ENCODE measurements around the gene STUM.

DNA sequence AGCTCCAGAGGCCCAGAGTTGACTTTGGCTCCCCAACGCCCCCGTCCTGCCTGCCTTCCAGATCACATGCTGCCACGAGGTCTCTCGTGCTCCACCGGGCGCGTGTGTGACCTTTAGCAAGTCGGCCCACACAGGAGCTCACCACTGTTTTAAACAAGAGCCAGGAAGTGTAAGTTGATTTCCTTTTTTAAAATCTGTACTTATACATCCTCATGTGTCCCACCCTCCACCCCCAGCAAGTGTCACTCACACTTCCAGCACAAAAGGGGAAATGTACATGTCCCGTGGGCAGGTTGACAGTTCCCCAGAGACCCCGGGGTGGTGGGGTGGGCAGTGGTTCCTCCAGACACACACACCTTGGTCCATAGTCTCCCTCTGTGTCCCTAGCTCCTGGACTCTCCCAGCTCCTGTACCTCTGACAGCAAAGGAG is 84.4 kb downstream of the STUM start:
- no peak for TF ChIP-seq POLR2A (IDR thresholded peaks at IDR 0.05)
- TF ChIP-seq, protein P1, sequence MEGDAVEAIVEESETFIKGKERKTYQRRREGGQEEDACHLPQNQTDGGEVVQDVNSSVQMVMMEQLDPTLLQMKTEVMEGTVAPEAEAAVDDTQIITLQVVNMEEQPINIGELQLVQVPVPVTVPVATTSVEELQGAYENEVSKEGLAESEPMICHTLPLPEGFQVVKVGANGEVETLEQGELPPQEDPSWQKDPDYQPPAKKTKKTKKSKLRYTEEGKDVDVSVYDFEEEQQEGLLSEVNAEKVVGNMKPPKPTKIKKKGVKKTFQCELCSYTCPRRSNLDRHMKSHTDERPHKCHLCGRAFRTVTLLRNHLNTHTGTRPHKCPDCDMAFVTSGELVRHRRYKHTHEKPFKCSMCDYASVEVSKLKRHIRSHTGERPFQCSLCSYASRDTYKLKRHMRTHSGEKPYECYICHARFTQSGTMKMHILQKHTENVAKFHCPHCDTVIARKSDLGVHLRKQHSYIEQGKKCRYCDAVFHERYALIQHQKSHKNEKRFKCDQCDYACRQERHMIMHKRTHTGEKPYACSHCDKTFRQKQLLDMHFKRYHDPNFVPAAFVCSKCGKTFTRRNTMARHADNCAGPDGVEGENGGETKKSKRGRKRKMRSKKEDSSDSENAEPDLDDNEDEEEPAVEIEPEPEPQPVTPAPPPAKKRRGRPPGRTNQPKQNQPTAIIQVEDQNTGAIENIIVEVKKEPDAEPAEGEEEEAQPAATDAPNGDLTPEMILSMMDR (IDR thresholded peaks at IDR 0.05), result no peak

All from transverse colon (tissue), 3 donors.